ENCODE measurements around the gene ARHGAP19. TPM values are rescaled to one million over a fixed set of nuclear protein-coding genes. Genes with fewer than 3 reads are reported as not detected.

The ARHGAP19 gene
- total RNA-seq, 2 donors from 2014 or later: 8.0 to 9.8 TPM

DNA sequence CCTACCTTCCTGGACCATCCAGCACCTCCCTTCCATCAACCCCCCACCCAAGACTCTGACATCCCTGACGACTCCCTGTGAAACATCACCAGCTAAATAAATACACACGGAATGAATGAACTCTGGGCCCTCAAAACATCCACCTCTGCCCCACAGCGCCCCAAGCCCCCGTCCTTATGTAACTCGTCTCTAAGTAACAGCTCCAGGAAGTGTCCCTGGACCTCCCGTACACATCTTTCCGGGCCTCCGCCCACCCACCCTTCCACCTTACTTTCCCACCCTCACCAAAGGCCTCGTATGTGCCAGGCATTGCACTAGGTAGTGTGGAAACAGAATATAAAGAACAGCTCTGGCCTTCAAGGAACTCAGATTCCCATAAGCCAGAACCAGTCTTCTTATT is 79.0 kb downstream of the ARHGAP19 start:
- TF ChIP-seq, protein P1, sequence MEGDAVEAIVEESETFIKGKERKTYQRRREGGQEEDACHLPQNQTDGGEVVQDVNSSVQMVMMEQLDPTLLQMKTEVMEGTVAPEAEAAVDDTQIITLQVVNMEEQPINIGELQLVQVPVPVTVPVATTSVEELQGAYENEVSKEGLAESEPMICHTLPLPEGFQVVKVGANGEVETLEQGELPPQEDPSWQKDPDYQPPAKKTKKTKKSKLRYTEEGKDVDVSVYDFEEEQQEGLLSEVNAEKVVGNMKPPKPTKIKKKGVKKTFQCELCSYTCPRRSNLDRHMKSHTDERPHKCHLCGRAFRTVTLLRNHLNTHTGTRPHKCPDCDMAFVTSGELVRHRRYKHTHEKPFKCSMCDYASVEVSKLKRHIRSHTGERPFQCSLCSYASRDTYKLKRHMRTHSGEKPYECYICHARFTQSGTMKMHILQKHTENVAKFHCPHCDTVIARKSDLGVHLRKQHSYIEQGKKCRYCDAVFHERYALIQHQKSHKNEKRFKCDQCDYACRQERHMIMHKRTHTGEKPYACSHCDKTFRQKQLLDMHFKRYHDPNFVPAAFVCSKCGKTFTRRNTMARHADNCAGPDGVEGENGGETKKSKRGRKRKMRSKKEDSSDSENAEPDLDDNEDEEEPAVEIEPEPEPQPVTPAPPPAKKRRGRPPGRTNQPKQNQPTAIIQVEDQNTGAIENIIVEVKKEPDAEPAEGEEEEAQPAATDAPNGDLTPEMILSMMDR (IDR thresholded peaks at IDR 0.05): no peak
- Histone ChIP-seq H3K27ac (no peak overlapping the region), H3K36me3 (no peaks in the 10 kb centered on the region), H3K9ac (ENCODE audit: low read depth in 2 of 2, low read length in 2 of 2) (no peak overlapping the region), H3K4me3 (no peak overlapping the region), H3K4me1 (no peaks in the 10 kb centered on the region), H3K9me3 (no peaks in the 10 kb centered on the region), H3K27me3 (no peaks in the 10 kb centered on the region)
- no peak for DNase-seq
- intact Hi-C loops (cut with DNase I): no loop called here

- no peaks in the 10 kb centered on the region for H3K27me3 ChIP-seq
- no peaks in the 10 kb centered on the region for H3K4me1 ChIP-seq
- intact Hi-C loops (cut with DNase I): no loop called here
- DNase-seq: no peak
- H3K27ac ChIP-seq: no peak overlapping the region
- H3K9ac ChIP-seq (ENCODE audit: low read depth in 2 of 2, low read length in 2 of 2): no peak overlapping the region
- TF ChIP-seq, protein P1 (IDR thresholded peaks at IDR 0.05): no peak
- H3K9me3 ChIP-seq: no peaks in the 10 kb centered on the region
- H3K36me3 ChIP-seq: no peaks in the 10 kb centered on the region
- no peak overlapping the region for H3K4me3 ChIP-seq
Observed at GRCh38 chr10:97211229-97211628, 81.2 kb downstream of the ARHGAP19 start.

DNA sequence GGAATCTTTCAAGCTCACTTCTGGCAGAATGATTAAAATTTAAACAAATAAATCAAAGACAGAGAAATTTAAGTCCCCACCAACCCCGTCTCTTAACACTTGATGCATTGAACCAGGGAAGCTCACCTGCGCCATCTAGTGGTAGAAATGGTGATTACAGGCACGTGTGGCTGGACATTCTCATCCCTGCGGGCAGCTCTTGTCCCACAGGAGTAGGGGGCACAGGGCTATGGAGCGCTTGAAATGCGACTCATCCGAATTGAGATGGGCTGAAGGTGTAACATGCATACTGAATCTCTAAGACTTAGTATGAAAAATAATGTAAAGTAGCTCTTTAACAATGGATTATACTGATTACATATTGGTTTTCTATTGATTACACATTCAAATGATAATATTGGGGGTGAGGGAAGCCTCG is 81.9 kb downstream of the ARHGAP19 start:
- no peak overlapping the region for H3K27ac ChIP-seq
- H3K4me3 ChIP-seq: no peak overlapping the region
- DNase-seq: peak; percentile 70
- no peak overlapping the region for H3K9ac ChIP-seq (ENCODE audit: low read depth in 2 of 2, low read length in 2 of 2)
- TF ChIP-seq, protein P1 (IDR thresholded peaks at IDR 0.05): peak; percentile 96
- H3K36me3 ChIP-seq: no peaks in the 10 kb centered on the region
- H3K9me3 ChIP-seq: no peaks in the 10 kb centered on the region
- intact Hi-C loops (cut with DNase I): loop anchor here (1.0 kb wide), 1 partner anchor 137 kb away; no protein-coding TSS in a partner anchor
- H3K27me3 ChIP-seq: no peaks in the 10 kb centered on the region
- H3K4me1 ChIP-seq: no peaks in the 10 kb centered on the region

DNA sequence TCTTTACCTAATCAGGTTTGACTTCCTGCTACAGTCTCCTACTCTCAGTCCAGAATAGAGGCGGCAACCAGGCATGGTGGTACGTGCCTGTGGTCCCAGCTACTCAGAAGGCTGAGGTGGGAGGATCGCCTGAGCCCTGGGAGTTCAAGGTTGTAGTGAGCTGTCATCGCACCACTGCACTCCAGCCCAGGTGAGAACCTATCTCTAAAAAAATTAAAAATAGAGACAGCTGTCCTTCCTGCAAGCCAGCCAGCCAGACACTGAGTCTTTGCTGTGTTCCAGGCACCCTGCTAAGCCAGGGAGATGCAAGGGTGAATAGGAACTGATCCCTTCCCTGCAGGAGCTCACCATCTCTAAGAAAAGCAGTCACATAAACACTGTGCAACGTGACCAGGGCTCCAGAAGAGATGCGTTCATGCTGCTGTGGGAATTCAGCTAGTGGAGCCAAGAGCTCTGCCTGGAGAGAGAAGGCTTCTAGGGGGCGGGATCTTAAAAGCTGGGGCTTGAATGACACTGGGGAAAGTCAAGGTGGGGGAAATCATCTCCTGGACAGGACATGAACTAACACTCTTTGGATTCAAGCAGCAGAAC is 84.6 kb downstream of the ARHGAP19 start:
- H3K27ac ChIP-seq: no peak overlapping the region
- no peak overlapping the region for H3K9ac ChIP-seq (ENCODE audit: low read depth in 2 of 2, low read length in 2 of 2)
- DNase-seq: no peak
- TF ChIP-seq, protein P1 (IDR thresholded peaks at IDR 0.05): no peak
- H3K9me3 ChIP-seq: no peaks in the 10 kb centered on the region
- H3K4me3 ChIP-seq: no peak overlapping the region
- H3K36me3 ChIP-seq: no peaks in the 10 kb centered on the region
- H3K27me3 ChIP-seq: no peaks in the 10 kb centered on the region
- no peaks in the 10 kb centered on the region for H3K4me1 ChIP-seq
- intact Hi-C loops (cut with DNase I): no loop called here

DNA sequence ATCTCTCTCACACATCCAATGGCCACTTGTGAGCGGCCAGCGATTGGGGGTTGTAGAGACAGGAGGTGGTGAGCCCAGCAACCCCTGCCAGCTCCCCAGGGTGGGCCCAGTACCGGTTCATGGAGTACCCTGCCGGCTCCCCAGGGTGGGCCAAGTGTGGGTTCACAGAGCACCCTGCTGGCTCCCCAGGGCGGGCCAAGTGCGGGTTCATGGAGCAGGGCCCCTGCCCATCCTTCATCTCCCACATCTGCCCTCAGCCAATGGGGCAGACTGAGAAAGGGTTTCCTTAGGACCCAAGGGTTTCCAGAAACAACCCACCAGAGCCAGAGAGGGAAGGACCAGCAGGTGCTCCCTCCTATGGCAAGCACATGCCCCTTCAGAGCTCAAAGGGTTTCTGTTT is 85.3 kb downstream of the ARHGAP19 start:
- H3K36me3 ChIP-seq: no peaks in the 10 kb centered on the region
- no peak for DNase-seq
- no peaks in the 10 kb centered on the region for H3K9me3 ChIP-seq
- no peaks in the 10 kb centered on the region for H3K27me3 ChIP-seq
- H3K9ac ChIP-seq (ENCODE audit: low read depth in 2 of 2, low read length in 2 of 2): no peak overlapping the region
- intact Hi-C loops (cut with DNase I): no loop called here
- no peak overlapping the region for H3K27ac ChIP-seq
- TF ChIP-seq, protein P1 (IDR thresholded peaks at IDR 0.05): no peak
- no peaks in the 10 kb centered on the region for H3K4me1 ChIP-seq
- H3K4me3 ChIP-seq: no peak overlapping the region

Measured in colonic mucosa (tissue), 4 donors.